ENCODE measurements around the gene TRABD2B. TPM values are rescaled to one million over a fixed set of nuclear protein-coding genes. Genes with fewer than 3 reads are reported as not detected.

TRABD2B gene
- total and polyA plus RNA-seq, 2 of the 13 experiments (the other 11 are each of a cell fraction or from before 2014, with no cell fraction given) = 0.04 TPM; not detected in 1

- TF ChIP-seq PAX8 (CRISPR knock-in tag; IDR thresholded peaks at IDR 0.05; ENCODE audit: borderline replicate concordance) (no peak), ZNF282 (IDR thresholded peaks at IDR 0.05; ENCODE audit: partially characterized antibody) (no peak), THAP8 (CRISPR knock-in tag; IDR thresholded peaks at IDR 0.05; ENCODE audit: borderline replicate concordance) (no peak), ZNF572 (CRISPR knock-in tag; IDR thresholded peaks at IDR 0.05) (no peak), CREM (IDR thresholded peaks at IDR 0.05) (peak; percentile 64; the same call in 1 of the 2 replicates), CREM (CRISPR knock-in tag; IDR thresholded peaks at IDR 0.05) (no peak), HIVEP1 (CRISPR knock-in tag; IDR thresholded peaks at IDR 0.05) (no peak), HDAC1 (CRISPR knock-in tag; IDR thresholded peaks at IDR 0.05) (no peak), ZBTB38 (CRISPR knock-in tag; IDR thresholded peaks at IDR 0.05) (peak; percentile 35; the same call in 1 of the 2 replicates), STAG1 (CRISPR knock-in tag; IDR thresholded peaks at IDR 0.05) (peak; percentile 37), LRRFIP1 (CRISPR knock-in tag; conservative IDR thresholded peaks at IDR 0.05) (no peak), FIP1L1 (IDR thresholded peaks at IDR 0.05; ENCODE audit: borderline replicate concordance, insufficient read depth, low read depth, low read length) (no peak), MAX (IDR thresholded peaks at IDR 0.05) (peak; percentile 42; the same call in 1 of the 2 replicates), ZNF550 (CRISPR knock-in tag; IDR thresholded peaks at IDR 0.05; ENCODE audit: borderline replicate concordance) (no peak), MXI1 (IDR thresholded peaks at IDR 0.05; ENCODE audit: borderline replicate concordance, low read depth, low read length) (no peak), KDM3A (CRISPR knock-in tag; IDR thresholded peaks at IDR 0.05; ENCODE audit: low read depth) (no peak), ZNF567 (CRISPR knock-in tag; IDR thresholded peaks at IDR 0.05; ENCODE audit: borderline replicate concordance) (no peak), SOX6 (IDR thresholded peaks at IDR 0.05) (no peak), SOX6 (CRISPR knock-in tag; IDR thresholded peaks at IDR 0.05) (peak; percentile 85), NFIC (IDR thresholded peaks at IDR 0.05; ENCODE audit: low read length) (no peak), GTF3A (CRISPR knock-in tag; conservative IDR thresholded peaks at IDR 0.05) (no peak; the same call in 1 of the 2 replicates), EHMT2 (IDR thresholded peaks at IDR 0.05; ENCODE audit: borderline replicate concordance, low read depth, low read length) (no peak), SNAPC2 (CRISPR knock-in tag; IDR thresholded peaks at IDR 0.05) (no peak), ARNT (IDR thresholded peaks at IDR 0.05) (no peak), KMT2A (CRISPR knock-in tag; IDR thresholded peaks at IDR 0.05) (peak; percentile 24; the same call in 1 of the 2 replicates), NONO (IDR thresholded peaks at IDR 0.05) (no peak), NONO (CRISPR knock-in tag; conservative IDR thresholded peaks at IDR 0.05) (no peak), MLLT10 (CRISPR knock-in tag; IDR thresholded peaks at IDR 0.05) (no peak), ASH2L (IDR thresholded peaks at IDR 0.05; ENCODE audit: insufficient read length, low read depth, low read length) (peak; percentile 56), ZNF20 (CRISPR knock-in tag; IDR thresholded peaks at IDR 0.05) (no peak), ZNF274 (CRISPR knock-in tag; IDR thresholded peaks at IDR 0.05) (no peak), NCOA1 (CRISPR knock-in tag; IDR thresholded peaks at IDR 0.05) (no peak)
Measured at GRCh38 chr1:47837866-47838561, 159.2 kb downstream of the TRABD2B start (continued).
